Measurements from ENCODE around the gene EPSTI1. TPM values are rescaled to one million over a fixed set of nuclear protein-coding genes. Genes with fewer than 3 reads are reported as not detected.

EPSTI1 gene
- total RNA-seq, 1 donor from 2014 or later = 2.1 TPM

DNA sequence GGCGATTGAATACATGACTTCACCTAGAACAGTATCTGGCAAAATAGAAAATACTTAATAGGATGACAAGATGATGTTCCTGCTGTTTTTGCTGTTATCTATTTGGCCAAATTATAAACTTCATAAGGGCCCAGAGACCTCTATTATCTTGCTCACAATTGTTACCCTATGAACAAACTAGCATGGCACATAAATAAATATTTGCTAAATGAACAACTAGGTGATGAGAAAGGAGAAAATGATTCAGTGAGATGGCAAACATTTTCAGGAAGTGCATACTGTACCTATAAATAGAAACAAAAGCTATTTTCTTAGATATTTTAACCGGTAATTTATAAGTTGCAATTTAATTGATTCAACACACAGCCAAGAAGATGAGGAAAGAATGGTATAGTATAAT is 132.3 kb downstream of the EPSTI1 start:
- Mint-ChIP-seq H3K4me3 (ENCODE audit: unreplicated experiment) (no peak overlapping the region), H3K4me1 (ENCODE audit: low read depth) (no peaks in the 10 kb centered on the region), H3K27me3 (ENCODE audit: low read depth) (no peaks in the 10 kb centered on the region), H3K27ac (ENCODE audit: unreplicated experiment) (no peak overlapping the region), H3K9me3 (ENCODE audit: low read depth) (no peaks in the 10 kb centered on the region), H3K36me3 (ENCODE audit: low read depth) (no peaks in the 10 kb centered on the region)
- no peak for DNase-seq (ENCODE audit: low spot score)
- TF ChIP-seq CTCF (IDR thresholded peaks at IDR 0.05) = no peak

- H3K4me3 Mint-ChIP-seq (ENCODE audit: unreplicated experiment) = no peak overlapping the region
- no peak for DNase-seq (ENCODE audit: low spot score)
- no peaks in the 10 kb centered on the region for H3K27me3 Mint-ChIP-seq (ENCODE audit: low read depth)
- no peaks in the 10 kb centered on the region for H3K36me3 Mint-ChIP-seq (ENCODE audit: low read depth)
- no peak for TF ChIP-seq CTCF (IDR thresholded peaks at IDR 0.05)
- H3K27ac Mint-ChIP-seq (ENCODE audit: unreplicated experiment) = no peak overlapping the region
- no peaks in the 10 kb centered on the region for H3K9me3 Mint-ChIP-seq (ENCODE audit: low read depth)
- H3K4me1 Mint-ChIP-seq (ENCODE audit: low read depth) = no peaks in the 10 kb centered on the region
These were observed 136.6 kb downstream of the EPSTI1 start for GRCh38 chr13:42855410-42855809.

DNA sequence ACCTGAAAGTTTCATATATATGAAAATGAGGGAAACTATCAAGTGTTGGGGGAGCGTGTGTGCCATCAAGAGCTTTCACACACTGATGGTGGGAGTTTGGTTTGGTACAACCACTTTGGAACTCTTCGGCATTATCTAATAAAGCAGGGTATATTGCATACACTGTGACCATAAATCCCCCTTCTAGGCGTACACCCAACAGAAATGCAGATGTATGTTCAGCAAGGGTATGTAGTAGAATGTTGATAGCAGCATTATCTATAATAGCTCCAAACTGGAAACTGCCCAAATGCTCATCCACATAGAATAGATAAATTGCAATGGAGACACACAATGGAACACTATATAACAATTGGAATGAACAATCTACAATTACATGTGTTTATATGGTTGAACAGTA is 139.9 kb downstream of the EPSTI1 start:
- H3K27me3 Mint-ChIP-seq (ENCODE audit: low read depth) = no peaks in the 10 kb centered on the region
- H3K9me3 Mint-ChIP-seq (ENCODE audit: low read depth) = peaks cover 2% of the 10 kb centered on the region
- DNase-seq (ENCODE audit: low spot score) = no peak
- H3K4me1 Mint-ChIP-seq (ENCODE audit: low read depth) = peaks cover 21% of the 10 kb centered on the region
- TF ChIP-seq CTCF (IDR thresholded peaks at IDR 0.05) = no peak
- no peak overlapping the region for H3K27ac Mint-ChIP-seq (ENCODE audit: unreplicated experiment)
- H3K36me3 Mint-ChIP-seq (ENCODE audit: low read depth) = peaks cover 2% of the 10 kb centered on the region
- H3K4me3 Mint-ChIP-seq (ENCODE audit: unreplicated experiment) = no peak overlapping the region

DNA sequence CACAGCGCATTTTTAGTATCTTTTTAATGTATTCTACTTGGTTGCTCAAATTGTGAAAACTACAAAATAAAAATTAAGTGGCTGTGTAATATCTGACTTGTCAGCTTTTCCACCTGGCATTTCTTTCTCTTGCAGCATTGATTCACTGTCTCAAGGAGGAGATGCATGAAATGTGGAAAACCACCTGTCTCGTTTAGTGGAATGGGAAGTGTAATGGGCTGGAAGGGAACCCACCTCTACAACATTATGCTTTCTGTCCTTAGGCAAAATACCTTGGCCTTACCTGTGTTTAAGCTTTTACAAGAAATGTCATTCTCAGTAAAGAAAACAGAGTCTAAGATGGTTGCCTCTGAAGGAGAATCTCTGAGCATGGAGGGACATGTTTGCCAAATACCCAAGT is 142.8 kb downstream of the EPSTI1 start:
- peaks cover 8% of the 10 kb centered on the region for H3K9me3 Mint-ChIP-seq (ENCODE audit: low read depth)
- no peaks in the 10 kb centered on the region for H3K27me3 Mint-ChIP-seq (ENCODE audit: low read depth)
- DNase-seq (ENCODE audit: low spot score) = no peak
- peak overlapping the region; percentile 93 for H3K27ac Mint-ChIP-seq (ENCODE audit: unreplicated experiment)
- H3K36me3 Mint-ChIP-seq (ENCODE audit: low read depth) = peaks cover 2% of the 10 kb centered on the region
- no peak overlapping the region for H3K4me3 Mint-ChIP-seq (ENCODE audit: unreplicated experiment)
- TF ChIP-seq CTCF (IDR thresholded peaks at IDR 0.05) = no peak
- H3K4me1 Mint-ChIP-seq (ENCODE audit: low read depth) = peaks cover 26% of the 10 kb centered on the region

GRCh38 chr13:42847891-42848663 is 144.0 kb downstream of the EPSTI1 start:
- peaks cover 8% of the 10 kb centered on the region for H3K9me3 Mint-ChIP-seq (ENCODE audit: low read depth)
- no peak for DNase-seq (ENCODE audit: low spot score)
- H3K36me3 Mint-ChIP-seq (ENCODE audit: low read depth) = peaks cover 2% of the 10 kb centered on the region
- no peak overlapping the region for H3K4me3 Mint-ChIP-seq (ENCODE audit: unreplicated experiment)
- no peaks in the 10 kb centered on the region for H3K27me3 Mint-ChIP-seq (ENCODE audit: low read depth)
- peak overlapping the region; percentile 93 for H3K27ac Mint-ChIP-seq (ENCODE audit: unreplicated experiment)
- H3K4me1 Mint-ChIP-seq (ENCODE audit: low read depth) = peaks cover 26% of the 10 kb centered on the region
- TF ChIP-seq CTCF (IDR thresholded peaks at IDR 0.05) = peak; percentile 15
